ENCODE data around the gene KIF25.
"Not testable (repeated sequence)": the region's sequence is repeated elsewhere in the genome, so short reads cannot be mapped to it uniquely, and the experiment has no call there.

GRCh38 chr6:168001514-168001913, 4.0 kb downstream of the KIF25 start:
- TF ChIP-seq CTCF (conservative IDR thresholded peaks at IDR 0.05; ENCODE audit: low read length); EZH2phosphoT487 (IDR thresholded peaks at IDR 0.05; ENCODE audit: borderline replicate concordance): not testable (repeated sequence)

All from Loucy (cell line).